KOPT-K1 (cell line): ENCODE data around the gene ZNF324.
"Not testable (repeated sequence)": the region's sequence is repeated elsewhere in the genome, so short reads cannot be mapped to it uniquely, and the experiment has no call there.

ENCODE experiments used
- H3K27ac ChIP-seq: fragments of 200-600 bp; sonication (generic); 2 replicates; pipeline ENCODE4 v1.5.1; 2016; ENCODE audit warnings: antibody characterized with exemption, mild to moderate bottlenecking, low read depth, low read length; ENCODE audit not compliant: poor library complexity, severe bottlenecking
- H3K36me3 ChIP-seq: fragments of 200-600 bp; sonication (generic); 2 replicates; pipeline ENCODE4 v1.5.1; 2017; ENCODE audit warnings: antibody characterized with exemption, mild to moderate bottlenecking, low read length, moderate library complexity; ENCODE audit not compliant: insufficient read depth
- H3K9me3 ChIP-seq: fragments of 200-600 bp; sonication (generic); 2 replicates; pipeline ENCODE4 v1.5.1; 2017; ENCODE audit warnings: antibody characterized with exemption, low read length, mild to moderate bottlenecking; ENCODE audit not compliant: insufficient read depth, poor library complexity, severe bottlenecking

ZNF324 gene

DNA sequence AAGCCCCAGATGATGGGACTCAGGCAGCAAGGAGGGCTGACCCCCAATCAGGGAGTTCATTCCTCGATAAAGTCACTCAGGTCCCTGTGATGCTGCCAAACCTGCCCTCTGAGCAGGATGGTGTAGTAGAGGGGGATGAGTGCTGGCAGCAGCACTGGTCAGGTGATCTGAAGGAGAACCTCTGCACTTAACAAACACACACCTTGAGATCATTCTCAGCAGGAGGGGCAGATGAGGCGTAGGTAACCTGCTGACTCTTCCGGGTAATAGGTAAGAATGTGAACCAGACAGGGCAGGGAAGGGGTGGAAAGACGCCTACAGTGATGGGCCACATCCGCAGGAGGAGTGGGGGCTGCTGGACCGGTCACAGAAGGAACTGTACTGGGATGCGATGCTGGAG is 12.4 kb downstream of the ZNF324 start:
- H3K9me3 ChIP-seq: no peaks in the 10 kb centered on the region
- H3K27ac ChIP-seq: no peak overlapping the region
- H3K36me3 ChIP-seq: peaks cover 16% of the 10 kb centered on the region; the same call in 1 of the 2 replicates

- H3K9me3 ChIP-seq: no peaks in the 10 kb centered on the region
- H3K27ac ChIP-seq: no peak overlapping the region
- peaks cover 16% of the 10 kb centered on the region; the same call in 1 of the 2 replicates for H3K36me3 ChIP-seq
Observed at GRCh38 chr19:58479736-58480480, 13.0 kb downstream of the ZNF324 start.

GRCh38 chr19:58480481-58480830 is 13.6 kb downstream of the ZNF324 start:
- peaks cover 16% of the 10 kb centered on the region; the same call in 1 of the 2 replicates for H3K36me3 ChIP-seq
- no peak overlapping the region for H3K27ac ChIP-seq
- no peaks in the 10 kb centered on the region for H3K9me3 ChIP-seq

DNA sequence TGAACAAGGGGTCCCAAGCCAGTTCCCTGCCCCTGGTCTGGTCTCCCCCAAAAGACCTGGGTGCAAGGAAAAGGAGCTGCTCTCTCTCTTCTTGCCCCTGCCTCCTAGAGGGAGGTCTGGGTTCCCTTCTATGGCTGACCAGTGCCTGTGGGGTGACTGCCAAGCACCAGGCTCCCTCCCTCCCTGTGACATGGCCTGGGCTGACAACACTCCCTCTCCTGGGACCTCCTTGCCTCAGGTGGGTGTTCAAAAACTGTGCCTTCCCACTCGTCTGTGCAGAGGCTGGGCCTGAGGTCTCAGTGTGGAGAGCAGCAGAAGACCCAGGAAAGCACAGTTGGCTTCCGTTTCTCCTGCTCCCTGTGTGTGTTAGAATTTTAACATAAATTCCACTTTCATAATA is 14.0 kb downstream of the ZNF324 start:
- Histone ChIP-seq H3K27ac (peak overlapping the region; percentile 82), H3K9me3 (no peaks in the 10 kb centered on the region), H3K36me3 (peaks cover 16% of the 10 kb centered on the region; the same call in 1 of the 2 replicates)

GRCh38 chr19:58482372-58482771 is 15.5 kb downstream of the ZNF324 start:
- H3K36me3 ChIP-seq: peaks cover 16% of the 10 kb centered on the region; the same call in 1 of the 2 replicates
- H3K9me3 ChIP-seq: no peaks in the 10 kb centered on the region
- H3K27ac ChIP-seq: peak overlapping the region; percentile 82

- H3K27ac ChIP-seq: peak overlapping the region; percentile 82
Observed at GRCh38 chr19:58483776-58484175, 16.9 kb downstream of the ZNF324 start.

DNA sequence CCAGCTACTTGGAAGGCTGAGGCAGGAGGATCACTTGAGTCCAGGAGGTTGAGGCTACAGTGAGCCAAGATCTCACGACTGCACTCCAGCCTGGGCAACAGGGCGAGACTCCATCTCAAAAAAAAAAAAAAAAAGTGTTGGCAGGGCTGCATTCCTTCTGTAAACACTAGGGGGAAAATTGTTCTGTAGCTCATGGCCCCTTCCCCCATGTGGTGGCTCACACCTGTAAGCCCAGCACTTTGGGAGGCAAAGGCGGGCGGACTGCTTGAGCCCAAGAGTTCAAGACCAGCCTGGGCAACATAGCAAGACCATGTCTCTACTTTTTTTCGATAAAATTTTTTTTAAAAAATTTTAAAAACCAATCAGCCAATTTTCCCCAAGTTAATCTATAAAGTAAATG is 17.5 kb downstream of the ZNF324 start:
- H3K27ac ChIP-seq, H3K9me3 ChIP-seq: not testable (repeated sequence)
- H3K36me3 ChIP-seq: peaks cover 16% of the 10 kb centered on the region; the same call in 1 of the 2 replicates

More at GRCh38 chr19:58483776-58484175, 16.9 kb downstream of the ZNF324 start:
- Histone ChIP-seq H3K36me3 (peaks cover 16% of the 10 kb centered on the region; the same call in 1 of the 2 replicates), H3K9me3 (no peaks in the 10 kb centered on the region)

DNA sequence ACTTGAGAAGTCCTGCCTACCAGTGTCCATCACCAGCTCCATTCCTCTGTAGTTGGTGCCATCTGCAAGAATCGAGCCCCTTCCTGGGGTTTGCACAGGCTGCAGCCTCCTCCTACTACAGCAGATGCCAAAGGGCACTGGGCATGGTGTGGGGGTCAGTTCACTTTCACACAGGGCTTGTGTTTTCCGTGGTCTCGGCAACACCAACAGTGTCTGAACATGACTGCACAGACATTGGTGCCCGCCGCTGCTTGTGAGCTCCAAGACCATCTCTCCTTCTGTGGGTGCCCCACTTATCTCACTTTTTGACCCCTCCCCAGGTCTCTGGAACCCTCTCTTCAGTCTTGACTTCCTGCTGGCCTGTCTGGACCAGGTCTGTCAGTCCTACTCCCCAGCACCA is 24.5 kb downstream of the ZNF324 start:
- Histone ChIP-seq H3K9me3 (no peaks in the 10 kb centered on the region), H3K27ac (no peak overlapping the region), H3K36me3 (no peaks in the 10 kb centered on the region)

GRCh38 chr19:58492265-58492664 is 25.4 kb downstream of the ZNF324 start:
- Histone ChIP-seq H3K27ac (no peak overlapping the region), H3K9me3 (no peaks in the 10 kb centered on the region), H3K36me3 (no peaks in the 10 kb centered on the region)

DNA sequence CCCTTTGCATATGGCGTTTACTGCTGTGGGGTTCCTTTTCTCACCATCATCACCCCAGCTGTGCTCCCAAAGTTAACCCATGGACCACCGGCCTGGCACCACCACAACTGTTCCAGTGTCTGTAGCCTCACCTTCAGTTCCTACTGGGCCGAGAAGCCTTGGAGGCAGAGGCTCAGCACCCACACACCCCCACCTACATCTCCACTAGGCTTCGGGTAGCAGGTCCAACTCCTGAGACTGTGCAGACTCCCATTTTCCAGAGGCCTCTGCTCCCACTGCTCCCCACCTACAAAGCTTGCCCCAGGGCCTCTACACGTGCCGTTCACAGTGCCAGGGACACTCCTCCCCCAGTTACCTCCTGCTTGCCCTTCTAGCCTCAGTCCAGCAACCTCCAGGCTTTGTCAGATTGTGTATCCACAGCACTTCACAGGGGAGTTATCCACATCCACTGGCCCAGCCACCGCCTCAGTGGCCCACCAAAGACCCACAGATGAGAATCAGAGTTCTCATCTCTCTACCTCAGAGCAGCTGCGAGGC is 30.8 kb downstream of the ZNF324 start:
- H3K27ac ChIP-seq: peak overlapping the region; percentile 55
- H3K36me3 ChIP-seq: no peaks in the 10 kb centered on the region

GRCh38 chr19:58498316-58499020 is 31.6 kb downstream of the ZNF324 start:
- H3K27ac ChIP-seq: peak overlapping the region; percentile 55

More for the DNA sequence above, 30.8 kb downstream of the ZNF324 start:
- no peaks in the 10 kb centered on the region for H3K9me3 ChIP-seq

DNA sequence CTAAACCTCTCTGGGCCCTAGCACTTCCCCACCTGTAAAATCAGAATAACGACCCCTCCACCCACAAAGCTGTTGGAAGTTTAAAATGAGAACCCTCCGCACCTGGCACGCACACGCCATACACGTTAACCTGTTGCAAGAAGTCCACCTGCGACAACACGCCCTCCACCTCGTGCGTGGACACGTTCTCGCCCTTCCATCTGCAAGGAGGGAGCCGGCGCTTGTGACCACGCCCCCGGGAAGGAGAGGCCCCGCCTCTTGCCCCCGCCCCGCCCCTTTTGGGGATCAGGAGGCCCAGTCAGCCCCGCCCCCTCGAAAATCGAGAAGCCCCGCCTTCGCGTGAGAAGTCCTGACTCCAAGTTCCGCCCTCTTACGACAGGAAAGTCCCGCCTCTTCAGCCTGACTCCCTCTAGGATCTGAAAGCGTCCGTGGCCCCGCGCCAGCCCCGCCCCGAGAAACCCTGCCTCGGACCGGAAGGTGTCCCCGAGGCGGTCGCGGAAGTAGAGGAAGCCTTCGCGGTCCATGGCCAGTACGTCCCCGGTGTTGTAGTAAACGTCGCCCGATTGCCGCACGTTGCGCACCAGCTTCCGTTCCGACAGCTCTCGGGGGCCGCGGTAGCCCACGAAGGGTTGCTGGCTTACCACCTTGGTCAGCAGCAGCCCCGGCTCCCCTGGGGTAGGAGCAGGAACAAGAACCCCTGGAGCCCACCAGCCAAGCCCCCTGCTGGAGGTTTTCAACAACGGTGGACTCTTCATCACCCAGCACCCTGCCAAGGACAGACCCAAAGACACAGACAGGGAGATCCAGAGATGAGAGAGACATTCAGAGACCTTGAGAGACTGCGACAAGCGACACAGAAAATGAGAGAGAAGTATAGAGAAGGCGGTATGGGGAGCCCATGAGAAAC is 32.4 kb downstream of the ZNF324 start:
- Histone ChIP-seq H3K27ac (peak overlapping the region; percentile 55), H3K36me3 (no peaks in the 10 kb centered on the region), H3K9me3 (no peaks in the 10 kb centered on the region)

More at GRCh38 chr19:58498316-58499020, 31.6 kb downstream of the ZNF324 start:
- Histone ChIP-seq H3K9me3 (no peaks in the 10 kb centered on the region), H3K36me3 (no peaks in the 10 kb centered on the region)

DNA sequence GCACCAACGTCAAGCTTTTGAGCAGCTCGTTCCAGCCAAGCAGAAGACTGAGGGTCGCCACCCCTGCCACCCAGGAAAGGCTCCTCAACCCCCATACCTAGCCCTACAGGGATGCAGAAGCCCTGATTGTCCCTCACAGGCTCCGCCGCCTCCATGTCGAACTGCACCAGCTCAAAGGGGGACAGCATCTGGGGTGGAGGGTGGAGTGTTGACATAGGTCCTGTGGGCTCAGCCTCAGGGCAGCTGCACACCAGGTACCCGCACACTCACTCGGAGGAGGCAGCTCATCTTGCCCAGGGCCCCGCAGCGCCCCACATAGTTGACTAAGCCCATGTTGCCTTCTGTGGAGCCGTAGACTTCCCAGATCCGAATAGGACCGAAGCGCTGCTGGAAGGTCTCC is 33.4 kb downstream of the ZNF324 start:
- no peaks in the 10 kb centered on the region for H3K36me3 ChIP-seq
- H3K9me3 ChIP-seq: no peaks in the 10 kb centered on the region
- H3K27ac ChIP-seq: no peak overlapping the region

- not testable (repeated sequence) for H3K9me3 ChIP-seq, H3K27ac ChIP-seq, H3K36me3 ChIP-seq
Observed at GRCh38 chr19:58507602-58508223, 40.8 kb downstream of the ZNF324 start.
